Stomach (tissue), 9 donors: ENCODE measurements around the gene COA1. TPM values are rescaled to one million over a fixed set of nuclear protein-coding genes. Genes with fewer than 3 reads are reported as not detected.
"Not testable (repeated sequence)": the region's sequence is repeated elsewhere in the genome, so short reads cannot be mapped to it uniquely, and the experiment has no call there.

Source experiments
- DNase-seq, 2 donors: peaks; one replicate each; pipeline versions ENCODE4 v3.0.0 to v3.0.0-alpha.2; 2013 to 2019
- H3K27ac ChIP-seq, 5 donors: fragments of 200-600 bp in 4 of 5; sonication (generic) in 4 of 5; one replicate each; pipeline ENCODE4 v1.5.1; 2013 to 2019; ENCODE audit warnings: mild to moderate bottlenecking in 1 of 5, moderate library complexity in 1 of 5
- H3K27me3 ChIP-seq, 3 donors: fragments of 200-600 bp; sonication (generic); one replicate each; pipeline ENCODE4 v1.5.1; 2017 to 2019; ENCODE audit warnings: mixed run types in 1 of 3
- H3K36me3 ChIP-seq, 4 donors: fragments of 200-600 bp; sonication (generic); 1 replicate in 3 of 4; 2 replicates in 1 of 4; pipeline ENCODE4 v1.5.1; 2016 to 2019
- H3K4me1 ChIP-seq, 4 donors: fragments of 200-600 bp; sonication (generic); one replicate each; pipeline ENCODE4 v1.5.1; 2016 to 2019
- H3K4me3 ChIP-seq, 4 donors: fragments of 200-600 bp; sonication (generic) in 3 of 4; one replicate each; pipeline ENCODE4 v1.5.1; 2016 to 2019; ENCODE audit warnings: mild to moderate bottlenecking in 1 of 4
- H3K9me3 ChIP-seq, 4 donors: fragments of 200-600 bp; sonication (generic); one replicate each; pipeline ENCODE4 v1.5.1; 2016 to 2019
- EP300 ChIP-seq: sonication (generic); formaldehyde crosslinking; IDR thresholded peaks from one replicate; pipeline ENCODE4 v1.6.1; 2017; ENCODE audit warnings: antibody characterized with exemption
- POLR2A ChIP-seq, 4 donors: fragments of 450-650 bp; IDR thresholded peaks; one replicate each; pipeline ENCODE4 v1.6.1; 2016; ENCODE audit warnings: antibody characterized with exemption in 4 of 4, control low read depth in 2 of 4, mild to moderate bottlenecking in 1 of 4, moderate library complexity in 1 of 4
- POLR2AphosphoS5 ChIP-seq, 3 donors: sonication (generic); formaldehyde crosslinking; IDR thresholded peaks; one replicate each; pipeline ENCODE4 v1.6.1; 2016; ENCODE audit warnings: antibody characterized with exemption in 3 of 3
- WGBS, 5 donors: extraction: QIAGEN DNeasy Blood & Tissue Kit in 3 of 5; methylation state at CpG; one replicate each; pipeline versions ENCODE4 v1.1.5 to v1.1.7; 2013 to 2018; 5-methylcytosine and 5-hydroxymethylcytosine counted together
- intact Hi-C: fragments of 100-400 bp; cut with DNase I; formaldehyde crosslinking; loops from one replicate; pipeline ENCODE4 v1.15.1; 2023; ENCODE audit warnings: low total_unique reads
- polyA plus RNA-seq, 3 donors: library from polyadenylated mRNA; stranded (reverse); fragments of 200-250 nt; gene quantifications; one replicate each; pipeline ENCODE4 v1.2.3, GENCODE V29; 2013
- total RNA-seq, 5 donors: library from RNA; depleted of rRNA; stranded (reverse); fragments of >200 nt; gene quantifications; one replicate each; pipeline versions ENCODE4 v1.1.0 to v1.2.3, GENCODE V29; 2014 to 2016
- TF ChIP-seq, protein P1 (sequence below), 7 experiments: fragments of 450-650 bp in 4 of 7; fragments of 200-600 bp in 3 of 7; sonication (generic) in 3 of 7; IDR thresholded peaks; one replicate each; pipeline ENCODE4 v1.5.1; 2016 to 2019; ENCODE audit warnings: antibody characterized with exemption in 7 of 7, control low read depth in 2 of 7, mild to moderate bottlenecking in 1 of 7
- donor health status: healthy with polysubstance abuse.
- donor health status: Bipolar disorder and iron deficiency.
- donor health status: healthy.

Gene COA1
- total and polyA plus RNA-seq, 8 donors = 13.9 to 184 (median 69.9) TPM

DNA sequence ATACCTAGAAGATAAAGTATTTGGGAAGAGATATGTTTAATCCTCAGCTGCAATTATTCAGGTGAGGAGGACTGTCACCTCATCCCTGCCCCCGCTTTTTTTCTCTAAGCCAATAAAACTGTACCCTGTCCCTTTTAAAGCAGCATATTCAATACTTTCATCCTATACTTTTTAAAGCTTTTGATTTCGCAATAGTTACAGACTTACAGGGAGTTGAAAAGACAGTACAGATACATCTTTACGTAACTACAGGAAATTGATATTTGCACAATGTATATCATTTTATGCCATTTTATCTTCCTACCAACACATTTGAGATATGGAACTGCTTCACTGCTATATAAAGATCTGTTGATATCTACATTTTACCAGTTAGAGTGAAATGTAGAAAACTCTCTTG, 98.8 kb downstream of the COA1 start:
- intact Hi-C loops = no loop called here
- H3K27me3 ChIP-seq = no peaks in the 10 kb centered on the region
- no peak overlapping the region for H3K4me3 ChIP-seq
- TF ChIP-seq EP300 (no peak), POLR2AphosphoS5 (IDR thresholded peaks at IDR 0.05) (no peak), POLR2A (IDR thresholded peaks at IDR 0.05) (no peak)
- TF ChIP-seq, protein P1, sequence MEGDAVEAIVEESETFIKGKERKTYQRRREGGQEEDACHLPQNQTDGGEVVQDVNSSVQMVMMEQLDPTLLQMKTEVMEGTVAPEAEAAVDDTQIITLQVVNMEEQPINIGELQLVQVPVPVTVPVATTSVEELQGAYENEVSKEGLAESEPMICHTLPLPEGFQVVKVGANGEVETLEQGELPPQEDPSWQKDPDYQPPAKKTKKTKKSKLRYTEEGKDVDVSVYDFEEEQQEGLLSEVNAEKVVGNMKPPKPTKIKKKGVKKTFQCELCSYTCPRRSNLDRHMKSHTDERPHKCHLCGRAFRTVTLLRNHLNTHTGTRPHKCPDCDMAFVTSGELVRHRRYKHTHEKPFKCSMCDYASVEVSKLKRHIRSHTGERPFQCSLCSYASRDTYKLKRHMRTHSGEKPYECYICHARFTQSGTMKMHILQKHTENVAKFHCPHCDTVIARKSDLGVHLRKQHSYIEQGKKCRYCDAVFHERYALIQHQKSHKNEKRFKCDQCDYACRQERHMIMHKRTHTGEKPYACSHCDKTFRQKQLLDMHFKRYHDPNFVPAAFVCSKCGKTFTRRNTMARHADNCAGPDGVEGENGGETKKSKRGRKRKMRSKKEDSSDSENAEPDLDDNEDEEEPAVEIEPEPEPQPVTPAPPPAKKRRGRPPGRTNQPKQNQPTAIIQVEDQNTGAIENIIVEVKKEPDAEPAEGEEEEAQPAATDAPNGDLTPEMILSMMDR (IDR thresholded peaks at IDR 0.05) = no peak
- DNase-seq = no peak
- H3K9me3 ChIP-seq = no peaks in the 10 kb centered on the region
- peaks cover 0 to 18% (median 11%) of the 10 kb centered on the region in 4 donors for H3K4me1 ChIP-seq
- H3K36me3 ChIP-seq = peaks cover 9 to 73% (median 57%) of the 10 kb centered on the region in 4 donors
- no peak overlapping the region for H3K27ac ChIP-seq
- 68 to 93% (median 92%) methylated on average over 3 of the region's 3 CpGs for WGBS, 5 donors

DNA sequence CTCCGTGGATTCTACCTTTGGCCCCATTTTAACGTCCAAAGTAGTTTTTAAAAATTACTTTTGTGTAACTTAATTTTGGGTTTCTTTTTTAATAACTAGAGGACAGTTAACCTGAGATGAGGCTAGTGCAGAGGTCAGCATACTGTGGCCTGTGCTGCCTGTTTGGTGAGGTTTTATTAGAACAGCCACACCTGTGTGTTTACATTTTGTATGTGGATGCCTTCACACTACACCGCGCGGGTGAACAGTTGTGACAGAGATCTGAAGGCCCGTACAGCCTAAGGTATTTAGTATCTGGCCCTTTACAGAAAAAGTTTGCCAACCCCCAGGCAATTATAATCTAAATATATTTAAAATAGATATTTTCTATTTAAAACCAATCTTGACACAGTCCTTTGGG, 99.5 kb downstream of the COA1 start:
- Histone ChIP-seq H3K36me3 (peaks cover 3 to 72% (median 57%) of the 10 kb centered on the region in 4 donors), H3K27me3 (no peaks in the 10 kb centered on the region), H3K9me3 (no peaks in the 10 kb centered on the region), H3K4me3 (no peak overlapping the region), H3K4me1 (peaks cover 0 to 20% (median 12%) of the 10 kb centered on the region in 4 donors), H3K27ac (no peak overlapping the region)
- no peak for DNase-seq
- intact Hi-C loops = no loop called here
- WGBS, 5 donors = 53 to 83% (median 61%) methylated on average over 6 of the region's 6 CpGs
- TF ChIP-seq EP300 (no peak), POLR2AphosphoS5 (IDR thresholded peaks at IDR 0.05) (no peak), POLR2A (IDR thresholded peaks at IDR 0.05) (no peak)
- TF ChIP-seq, protein P1 (IDR thresholded peaks at IDR 0.05) = no peak

DNA sequence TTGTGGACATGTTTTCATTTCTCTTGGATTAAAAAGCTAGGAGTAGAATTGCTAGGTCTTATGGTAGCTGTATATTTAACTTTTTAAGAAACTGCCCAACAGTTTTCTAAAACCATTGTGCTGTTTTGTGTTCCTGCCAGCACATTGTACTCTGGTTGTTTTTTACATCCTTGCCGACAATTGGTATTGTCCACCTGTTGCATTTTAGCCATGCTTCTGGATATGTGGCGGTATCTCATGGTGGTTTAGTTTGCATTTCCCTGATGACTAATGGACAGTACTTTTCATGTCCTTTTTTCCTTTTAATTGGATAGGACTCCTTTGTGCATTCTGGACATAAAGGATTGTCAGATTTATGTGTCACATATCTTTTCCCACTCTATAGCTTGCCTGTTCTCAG, 100.9 kb downstream of the COA1 start:
- intact Hi-C loops = no loop called here
- Histone ChIP-seq H3K4me1 (peaks cover 0 to 26% (median 13%) of the 10 kb centered on the region in 4 donors), H3K27ac (no peak overlapping the region), H3K27me3 (no peaks in the 10 kb centered on the region), H3K4me3 (no peak overlapping the region), H3K9me3 (no peaks in the 10 kb centered on the region), H3K36me3 (peaks cover 0 to 73% (median 58%) of the 10 kb centered on the region in 4 donors)
- TF ChIP-seq POLR2AphosphoS5 (IDR thresholded peaks at IDR 0.05) = no peak
- no peak for TF ChIP-seq EP300
- WGBS, 5 donors = 90 to 95% (median 93%) methylated on average over 2 of the region's 2 CpGs
- no peak for DNase-seq

DNA sequence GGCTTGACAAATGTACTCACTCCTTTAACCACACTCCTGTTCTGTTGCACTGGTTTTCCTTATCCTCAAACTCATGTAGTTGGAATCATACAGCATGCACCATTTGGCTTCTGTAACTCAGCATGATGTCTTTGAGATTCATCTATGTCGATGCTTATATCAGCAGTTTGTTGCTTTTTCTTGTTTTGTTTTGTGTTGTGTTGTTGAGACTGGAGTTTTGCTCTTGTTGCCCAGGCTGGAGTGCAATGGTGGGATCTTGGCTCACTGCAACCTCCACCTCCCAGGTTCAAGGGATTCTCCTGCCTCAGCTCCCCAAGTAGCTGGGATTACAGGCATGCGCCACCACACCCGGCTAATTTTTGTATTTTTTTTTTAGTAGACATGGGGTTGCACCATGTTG, 101.5 kb downstream of the COA1 start:
- intact Hi-C loops, H3K9me3 ChIP-seq, H3K27me3 ChIP-seq, H3K4me3 ChIP-seq, DNase-seq, H3K27ac ChIP-seq: not testable (repeated sequence)
- WGBS, 5 donors = 91 to 97% (median 95%) methylated on average over 3 of the region's 3 CpGs
- H3K36me3 ChIP-seq = peaks cover 0 to 70% (median 54%) of the 10 kb centered on the region in 4 donors
- H3K4me1 ChIP-seq = peaks cover 0 to 26% (median 13%) of the 10 kb centered on the region in 4 donors

DNA sequence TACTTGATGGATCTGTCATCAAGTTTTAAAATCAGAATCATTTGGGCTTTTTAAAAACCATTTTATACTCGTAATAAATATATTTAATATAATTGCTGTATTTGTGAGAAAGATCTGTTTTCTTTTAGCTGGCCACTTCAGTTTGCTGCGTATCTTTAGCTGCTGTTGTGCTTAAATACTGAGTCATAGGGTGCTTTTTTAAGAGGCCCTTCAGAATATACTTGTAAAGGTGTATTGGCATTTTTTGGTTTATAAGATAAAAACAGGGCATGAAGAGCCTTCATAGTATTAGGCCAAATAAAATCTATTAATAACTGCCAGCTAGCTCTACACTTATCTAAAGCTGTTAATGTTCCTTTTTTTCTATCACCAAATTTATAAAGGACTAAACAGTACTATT, 102.6 kb downstream of the COA1 start:
- WGBS, 5 donors = 56 to 84% (median 75%) methylated on average over 2 of the region's 2 CpGs
- Histone ChIP-seq H3K27ac (peak overlapping the region in 3 of 5 donors; percentile 7 to 29 (median 9)), H3K4me1 (peaks cover 0 to 26% (median 13%) of the 10 kb centered on the region in 4 donors), H3K4me3 (no peak overlapping the region), H3K36me3 (peaks cover 0 to 63% (median 47%) of the 10 kb centered on the region in 4 donors), H3K9me3 (no peaks in the 10 kb centered on the region), H3K27me3 (no peaks in the 10 kb centered on the region)
- TF ChIP-seq, protein P1 (IDR thresholded peaks at IDR 0.05) = no peak
- TF ChIP-seq POLR2AphosphoS5 (IDR thresholded peaks at IDR 0.05) (no peak), POLR2A (IDR thresholded peaks at IDR 0.05) (no peak), EP300 (no peak)
- DNase-seq = no peak
- intact Hi-C loops = no loop called here
